Ovary (tissue), 9 donors: Measurements from ENCODE around the gene GJB5. TPM values are rescaled to one million over a fixed set of nuclear protein-coding genes. Genes with fewer than 3 reads are reported as not detected.

Experiments used
- DNase-seq, 5 donors: peaks; one replicate each; pipeline ENCODE4 v3.0.0-alpha.2; 2019 to 2020
- H3K27ac ChIP-seq, 2 donors: fragments of 200-600 bp; one replicate each; pipeline versions ENCODE4 v1.5.1 to v1.8.0; 2019 to 2022
- H3K27me3 ChIP-seq: fragments of 200-600 bp; one replicate; pipeline ENCODE4 v1.8.0; 2022
- H3K36me3 ChIP-seq: fragments of 200-600 bp; sonication (generic); one replicate; pipeline ENCODE4 v1.5.1; 2019
- H3K4me1 ChIP-seq: one replicate; pipeline ENCODE4 v1.8.1; 2013; ENCODE audit warnings: mild to moderate bottlenecking, moderate library complexity; ENCODE audit not compliant: insufficient read depth
- H3K4me3 ChIP-seq: fragments of 200-600 bp; sonication (generic); one replicate; pipeline ENCODE4 v1.5.1; 2017
- H3K9me3 ChIP-seq, 2 donors: fragments of 200-600 bp in 1 of 2; sonication (generic) in 1 of 2; one replicate each; pipeline versions ENCODE4 v1.5.1 to v1.8.1; 2013 to 2019; ENCODE audit warnings: mild to moderate bottlenecking in 1 of 2, moderate library complexity in 1 of 2
- EP300 ChIP-seq: sonication (generic); formaldehyde crosslinking; IDR thresholded peaks from one replicate; pipeline ENCODE4 v1.6.1; 2017; ENCODE audit warnings: antibody characterized with exemption
- POLR2A ChIP-seq: fragments of 450-650 bp; IDR thresholded peaks from one replicate; pipeline ENCODE4 v1.6.1; 2017; ENCODE audit warnings: antibody characterized with exemption, mild to moderate bottlenecking, moderate library complexity
- WGBS, 3 donors: extraction: QIAGEN DNeasy Blood & Tissue Kit in 1 of 3; methylation state at CpG; one replicate each; pipeline versions ENCODE4 v1.1.5 to v1.1.7; 2013 to 2017; 5-methylcytosine and 5-hydroxymethylcytosine counted together
- intact Hi-C, 4 donors: fragments of 100-400 bp; cut with DNase I; formaldehyde crosslinking; loops; one replicate each; pipeline versions ENCODE4 v1.11.0 to v1.15.1; 2022 to 2023
- polyA plus RNA-seq, 2 donors: library from polyadenylated mRNA; stranded (reverse); fragments of 200-250 nt in 1 of 2; fragments of 350-450 nt in 1 of 2; fragmentation: Illumina TruSeq in 1 of 2; extraction: RNeasy Lipid Tissue Mini Kit (QIAGEN cat#74804) in 1 of 2; gene quantifications; one replicate each; pipeline ENCODE4 v1.2.3, GENCODE V29; 2013 to 2014
- total RNA-seq, 7 donors: library from RNA; depleted of rRNA in 2 of 7; stranded (reverse); fragments of >200 nt in 2 of 7; fragmentation: NEBNext Ultra II Directional in 3 of 7; extraction: Animal tissue kit (Norgen Biotek cat#: 25700) in 3 of 7; gene quantifications; one replicate each; pipeline versions ENCODE4 v1.1.0 to v1.2.4, GENCODE V29; 2016 to 2023
- TF ChIP-seq, protein P1 (sequence below), 3 donors: fragments of 450-650 bp in 2 of 3; fragments of 200-600 bp in 1 of 3; IDR thresholded peaks; one replicate each; pipeline versions ENCODE4 v1.5.1 to v1.8.0; 2016 to 2022; ENCODE audit warnings: antibody characterized with exemption in 3 of 3, mild to moderate bottlenecking in 1 of 3
- donor health status: DM: no; HTN: no; CAD: no; lungs with moderate emphysema.
- donor health status: DM: no; HTN: no; CAD: no.
- donor health status: Bipolar disorder and iron deficiency.
- donor health status: DM: yes; HTN: yes; CAD: no.
- donor health status: DM: no; HTN: no; CAD: no.
- donor health status: DM: yes; HTN: yes; CAD: no.

GJB5 gene
- total and polyA plus RNA-seq, 9 donors = not detected

DNA sequence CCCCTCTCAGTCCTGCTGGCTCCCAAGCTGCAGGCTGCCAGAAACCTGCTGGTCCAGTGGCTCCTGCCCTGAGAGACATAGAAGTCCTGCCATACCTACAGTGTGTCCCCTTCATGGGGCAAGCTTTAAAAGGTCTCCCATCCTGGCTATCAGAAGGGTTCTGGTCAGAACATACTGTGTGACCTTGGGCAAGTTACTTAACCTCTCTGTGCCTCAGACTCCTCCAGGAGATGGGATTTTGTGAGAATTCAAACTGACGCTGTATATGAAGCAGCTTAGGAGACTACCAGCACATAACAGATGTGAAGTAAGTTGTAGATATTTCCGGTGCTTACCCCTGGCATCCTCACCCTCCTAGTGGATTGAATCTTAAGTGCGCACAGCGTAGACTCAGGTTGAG, 8.7 kb upstream of the GJB5 start:
- no peak for TF ChIP-seq EP300
- no peak for TF ChIP-seq POLR2A
- TF ChIP-seq, protein P1, sequence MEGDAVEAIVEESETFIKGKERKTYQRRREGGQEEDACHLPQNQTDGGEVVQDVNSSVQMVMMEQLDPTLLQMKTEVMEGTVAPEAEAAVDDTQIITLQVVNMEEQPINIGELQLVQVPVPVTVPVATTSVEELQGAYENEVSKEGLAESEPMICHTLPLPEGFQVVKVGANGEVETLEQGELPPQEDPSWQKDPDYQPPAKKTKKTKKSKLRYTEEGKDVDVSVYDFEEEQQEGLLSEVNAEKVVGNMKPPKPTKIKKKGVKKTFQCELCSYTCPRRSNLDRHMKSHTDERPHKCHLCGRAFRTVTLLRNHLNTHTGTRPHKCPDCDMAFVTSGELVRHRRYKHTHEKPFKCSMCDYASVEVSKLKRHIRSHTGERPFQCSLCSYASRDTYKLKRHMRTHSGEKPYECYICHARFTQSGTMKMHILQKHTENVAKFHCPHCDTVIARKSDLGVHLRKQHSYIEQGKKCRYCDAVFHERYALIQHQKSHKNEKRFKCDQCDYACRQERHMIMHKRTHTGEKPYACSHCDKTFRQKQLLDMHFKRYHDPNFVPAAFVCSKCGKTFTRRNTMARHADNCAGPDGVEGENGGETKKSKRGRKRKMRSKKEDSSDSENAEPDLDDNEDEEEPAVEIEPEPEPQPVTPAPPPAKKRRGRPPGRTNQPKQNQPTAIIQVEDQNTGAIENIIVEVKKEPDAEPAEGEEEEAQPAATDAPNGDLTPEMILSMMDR (IDR thresholded peaks at IDR 0.05) = no peak
- Histone ChIP-seq H3K36me3 (no peaks in the 10 kb centered on the region), H3K27ac (no peak overlapping the region), H3K27me3 (no peaks in the 10 kb centered on the region), H3K9me3 (no peaks in the 10 kb centered on the region), H3K4me3 (no peak overlapping the region), H3K4me1 (no peaks in the 10 kb centered on the region)
- no peak for DNase-seq
- WGBS, 3 donors = 82 to 91% (median 85%) methylated on average over 4 of the region's 4 CpGs
- intact Hi-C loops = loop anchor here in 2 of 4 donors (10.0 kb wide), 1 partner anchor 1111 kb away; no protein-coding TSS in a partner anchor

DNA sequence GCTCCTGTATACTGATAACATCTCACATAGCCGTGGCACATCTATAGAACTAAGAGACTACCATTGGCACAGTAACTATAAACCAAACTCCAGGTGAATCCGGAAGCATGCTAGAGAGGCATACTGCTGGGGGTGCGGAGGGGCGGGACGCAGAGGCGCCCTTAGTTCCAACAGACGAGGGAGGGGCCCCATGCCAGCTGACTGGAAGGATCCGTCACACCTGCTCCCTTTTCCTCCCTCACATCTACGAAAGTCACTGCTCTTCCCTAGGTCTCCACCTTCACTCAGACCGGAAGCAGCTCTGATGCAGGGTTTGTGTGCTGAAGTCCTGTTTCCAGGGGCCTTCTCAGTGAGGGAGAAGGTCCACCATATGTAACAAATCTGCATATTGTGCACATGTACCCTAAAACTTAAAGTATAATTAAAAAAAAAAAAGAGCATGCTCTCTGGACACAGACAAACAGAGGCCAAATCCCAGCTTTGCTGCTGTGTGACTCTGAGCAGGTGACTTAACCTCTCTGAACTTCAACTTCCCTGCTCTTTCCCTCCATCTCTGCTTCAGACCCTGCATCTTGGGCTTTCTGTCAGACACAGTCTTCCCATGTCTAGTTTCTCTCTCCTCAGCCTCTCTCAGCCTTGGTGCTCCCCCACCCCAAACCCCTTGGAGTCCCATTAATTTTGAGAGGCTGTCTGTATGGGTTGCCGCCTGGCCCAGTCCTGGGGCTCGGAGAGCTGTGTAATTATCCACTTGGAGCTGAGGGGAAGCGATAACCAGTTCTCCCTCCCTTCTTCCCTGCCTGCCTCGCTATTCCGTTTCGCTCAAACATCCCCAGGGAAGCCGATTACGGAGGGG, 7.8 kb upstream of the GJB5 start:
- H3K4me1 ChIP-seq = no peaks in the 10 kb centered on the region
- H3K27me3 ChIP-seq = no peaks in the 10 kb centered on the region
- intact Hi-C loops = loop anchor here in 2 of 4 donors (10.0 kb wide), 1 partner anchor 1112 kb away; no protein-coding TSS in a partner anchor
- no peak overlapping the region for H3K4me3 ChIP-seq
- no peak overlapping the region for H3K27ac ChIP-seq
- no peak for DNase-seq
- 27 to 49% (median 38%) methylated on average over 18 of the region's 18 CpGs for WGBS, 3 donors
- H3K9me3 ChIP-seq = no peaks in the 10 kb centered on the region
- no peak for TF ChIP-seq EP300
- no peak for TF ChIP-seq POLR2A
- TF ChIP-seq, protein P1 (IDR thresholded peaks at IDR 0.05) = no peak
- no peaks in the 10 kb centered on the region for H3K36me3 ChIP-seq

DNA sequence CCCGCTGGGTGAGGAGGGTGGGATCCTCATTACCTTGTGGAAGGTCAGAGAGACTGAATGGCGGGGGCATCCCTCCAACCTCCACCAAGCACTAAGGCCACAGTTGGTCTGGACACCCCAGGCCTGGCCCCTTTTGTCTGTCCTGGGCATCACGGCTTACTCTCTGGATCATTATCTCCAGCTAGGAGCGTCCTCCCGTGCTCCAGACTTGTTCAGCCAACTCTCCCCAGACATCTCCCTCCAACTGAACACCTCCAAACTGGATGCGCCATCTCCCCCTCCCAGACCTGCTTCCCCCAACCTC, 7.3 kb upstream of the GJB5 start:
- Histone ChIP-seq H3K27me3 (no peaks in the 10 kb centered on the region), H3K9me3 (no peaks in the 10 kb centered on the region), H3K27ac (no peak overlapping the region), H3K4me3 (no peak overlapping the region), H3K36me3 (no peaks in the 10 kb centered on the region), H3K4me1 (no peaks in the 10 kb centered on the region)
- WGBS, 3 donors = 39 to 47% (median 45%) methylated on average over 6 of the region's 6 CpGs
- no peak for DNase-seq
- intact Hi-C loops = loop anchor here in 2 of 4 donors (10.0 kb wide), 1 partner anchor 1113 kb away; no protein-coding TSS in a partner anchor
- TF ChIP-seq EP300 = no peak
- TF ChIP-seq POLR2A = no peak
- TF ChIP-seq, protein P1 (IDR thresholded peaks at IDR 0.05) = no peak

- WGBS, 3 donors = 54 to 61% (median 61%) methylated on average over 8 of the region's 8 CpGs
- H3K4me1 ChIP-seq = no peaks in the 10 kb centered on the region
- TF ChIP-seq POLR2A (no peak), EP300 (no peak)
- TF ChIP-seq, protein P1 (IDR thresholded peaks at IDR 0.05) = no peak
- H3K9me3 ChIP-seq = no peaks in the 10 kb centered on the region
- no peaks in the 10 kb centered on the region for H3K36me3 ChIP-seq
- intact Hi-C loops = loop anchor here in 2 of 4 donors (10.0 kb wide), 1 partner anchor 1115 kb away; no protein-coding TSS in a partner anchor
- H3K4me3 ChIP-seq = no peak overlapping the region
- H3K27me3 ChIP-seq = no peaks in the 10 kb centered on the region
- DNase-seq = no peak
- H3K27ac ChIP-seq = no peak overlapping the region
These were observed 4.9 kb upstream of the GJB5 start for GRCh38 chr1:34749992-34750391.
